GM23248 (cell line): ENCODE data around the gene CRYBA4. TPM values are rescaled to one million over a fixed set of nuclear protein-coding genes. Genes with fewer than 3 reads are reported as not detected.
"Not testable (repeated sequence)": the region's sequence is repeated elsewhere in the genome, so short reads cannot be mapped to it uniquely, and the experiment has no call there.

Source experiments
- DNase-seq: peaks from one replicate; pipeline ENCODE4 v3.0.0-alpha.2; 2015
- H2AFZ ChIP-seq: fragments of 200-600 bp; sonication (generic); 2 replicates; pipeline ENCODE4 v1.6.1; 2016; ENCODE audit warnings: antibody characterized with exemption
- H3F3A ChIP-seq: fragments of 200-600 bp; sonication (generic); 2 replicates; pipeline ENCODE4 v1.6.1; 2016; ENCODE audit warnings: mild to moderate bottlenecking, antibody characterized with exemption, mixed run types; ENCODE audit not compliant: insufficient read depth
- H3K27ac ChIP-seq: fragments of 200-600 bp; sonication (generic); 2 replicates; pipeline ENCODE4 v1.5.1; 2016; ENCODE audit warnings: mild to moderate bottlenecking
- H3K27me3 ChIP-seq: fragments of 200-600 bp; sonication (generic); replicated peaks from 2 replicates; pipeline ENCODE4 v1.6.1; 2016; ENCODE audit warnings: mild to moderate bottlenecking; ENCODE audit not compliant: insufficient read depth
- H3K36me3 ChIP-seq: fragments of 200-600 bp; sonication (generic); 2 replicates; pipeline ENCODE4 v1.6.1; 2016; ENCODE audit warnings: low read depth, mild to moderate bottlenecking
- H3K4me1 ChIP-seq: fragments of 200-600 bp; sonication (generic); 2 replicates; pipeline ENCODE4 v1.6.1; 2016; ENCODE audit warnings: mild to moderate bottlenecking; ENCODE audit not compliant: insufficient read depth
- H3K4me2 ChIP-seq: fragments of 200-600 bp; sonication (generic); one replicate; pipeline ENCODE4 v1.6.1; 2016; ENCODE audit warnings: mild to moderate bottlenecking; ENCODE audit not compliant: unreplicated experiment
- H3K4me3 ChIP-seq: fragments of 200-600 bp; sonication (generic); 2 replicates; pipeline ENCODE4 v1.5.1; 2016; ENCODE audit warnings: mild to moderate bottlenecking
- H3K79me2 ChIP-seq: fragments of 200-600 bp; sonication (generic); 2 replicates; pipeline ENCODE4 v1.6.1; 2016; ENCODE audit warnings: mild to moderate bottlenecking; ENCODE audit not compliant: insufficient read depth
- H3K9ac ChIP-seq: fragments of 200-600 bp; sonication (generic); 2 replicates; pipeline ENCODE4 v1.6.1; 2016; ENCODE audit warnings: mild to moderate bottlenecking
- H3K9me2 ChIP-seq: fragments of 200-600 bp; sonication (generic); 2 replicates; pipeline ENCODE4 v1.6.1; 2016; ENCODE audit warnings: mixed run types, mild to moderate bottlenecking, moderate library complexity; ENCODE audit not compliant: insufficient read depth
- H3K9me3 ChIP-seq: fragments of 200-600 bp; sonication (generic); one replicate; pipeline ENCODE4 v1.6.1; 2017; ENCODE audit warnings: low read depth
- H4K20me1 ChIP-seq: fragments of 200-600 bp; sonication (generic); 2 replicates; pipeline ENCODE4 v1.6.0; 2016; ENCODE audit not compliant: insufficient read depth
- EZH2 ChIP-seq: fragments of 200-600 bp; sonication (generic); IDR thresholded peaks from 2 replicates; pipeline ENCODE4 v1.6.1; 2018; ENCODE audit warnings: antibody characterized with exemption, mild to moderate bottlenecking; ENCODE audit not compliant: insufficient read depth, poor library complexity, severe bottlenecking
- EZH2phosphoT487 ChIP-seq: fragments of 200-600 bp; sonication (generic); IDR thresholded peaks from 2 replicates; pipeline ENCODE4 v1.6.1; 2018; ENCODE audit warnings: antibody characterized with exemption, moderate library complexity, mild to moderate bottlenecking, low read depth; ENCODE audit not compliant: insufficient read depth
- WGBS, 2 experiments: methylation state at CpG; one replicate each; pipeline ENCODE4 v1.1.6; 2015 to 2017; ENCODE audit warnings: low lambda C conversion rate in 2 of 2, low coverage in 1 of 2; ENCODE audit errors: missing lambda C conversion rate in 2 of 2; 5-methylcytosine and 5-hydroxymethylcytosine counted together
- in situ Hi-C: fragments of 300-500 bp; cut with MboI; formaldehyde crosslinking; loops from 2 replicates; pipeline ENCODE4 v1.15.0; 2020
- polyA plus RNA-seq: library from polyadenylated mRNA; unstranded; fragments of >200 nt; fragmentation: Nextera tagmentation; extraction: Ambion mirVana; gene quantifications from 2 replicates; pipeline ENCODE4 v1.2.1, GENCODE V29; 2016
- total RNA-seq: library from RNA; depleted of rRNA; stranded (reverse); fragments of >200 nt; shearing (Covaris generic); gene quantifications from 2 replicates; pipeline ENCODE4 v1.2.3, GENCODE V29; 2014

CRYBA4 gene
- total and polyA plus RNA-seq, 2 experiments from 2014 or later: not detected

DNA sequence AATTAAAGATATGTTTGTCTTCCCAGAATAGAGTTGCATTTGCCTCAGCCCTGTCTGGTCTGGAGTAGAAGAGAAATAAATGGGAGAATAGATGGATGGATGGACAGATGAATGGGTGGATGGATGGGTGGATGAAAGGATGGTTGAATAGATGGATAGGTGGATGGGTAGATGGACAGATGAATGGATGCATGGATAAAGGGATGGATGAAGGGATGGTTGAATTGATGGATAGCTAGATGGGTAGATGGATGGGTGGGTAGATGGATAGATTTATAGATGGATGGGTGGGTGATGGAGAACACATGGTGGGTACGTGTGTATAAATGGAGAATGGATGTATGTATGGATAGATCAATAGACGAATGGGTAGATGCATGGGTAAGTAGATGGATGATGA, 12.5 kb upstream of the CRYBA4 start:
- no peaks in the 10 kb centered on the region for H3K79me2 ChIP-seq
- H3K4me1 ChIP-seq: peaks cover 11% of the 10 kb centered on the region
- in situ Hi-C loops: no loop called here
- no peaks in the 10 kb centered on the region for H3K9me2 ChIP-seq
- DNase-seq: no peak
- H3K4me2 ChIP-seq: no peak overlapping the region
- H3K9me3 ChIP-seq: no peaks in the 10 kb centered on the region
- H3K27me3 ChIP-seq: 0 out of 2 replicates have a peak, but pooled peaks cover 2% of the 10 kb centered on the region
- no peak overlapping the region for H3K4me3 ChIP-seq
- H2AFZ ChIP-seq: no peak overlapping the region
- H4K20me1 ChIP-seq: no peaks in the 10 kb centered on the region
- H3F3A ChIP-seq: no peaks in the 10 kb centered on the region
- H3K9ac ChIP-seq: no peak overlapping the region
- H3K36me3 ChIP-seq: no peaks in the 10 kb centered on the region
- H3K27ac ChIP-seq: no peak overlapping the region
- TF ChIP-seq EZH2phosphoT487: no peak
- TF ChIP-seq EZH2: no peak
- 67 to 79% methylated on average over 2 of the region's 2 CpGs for WGBS, 2 experiments

DNA sequence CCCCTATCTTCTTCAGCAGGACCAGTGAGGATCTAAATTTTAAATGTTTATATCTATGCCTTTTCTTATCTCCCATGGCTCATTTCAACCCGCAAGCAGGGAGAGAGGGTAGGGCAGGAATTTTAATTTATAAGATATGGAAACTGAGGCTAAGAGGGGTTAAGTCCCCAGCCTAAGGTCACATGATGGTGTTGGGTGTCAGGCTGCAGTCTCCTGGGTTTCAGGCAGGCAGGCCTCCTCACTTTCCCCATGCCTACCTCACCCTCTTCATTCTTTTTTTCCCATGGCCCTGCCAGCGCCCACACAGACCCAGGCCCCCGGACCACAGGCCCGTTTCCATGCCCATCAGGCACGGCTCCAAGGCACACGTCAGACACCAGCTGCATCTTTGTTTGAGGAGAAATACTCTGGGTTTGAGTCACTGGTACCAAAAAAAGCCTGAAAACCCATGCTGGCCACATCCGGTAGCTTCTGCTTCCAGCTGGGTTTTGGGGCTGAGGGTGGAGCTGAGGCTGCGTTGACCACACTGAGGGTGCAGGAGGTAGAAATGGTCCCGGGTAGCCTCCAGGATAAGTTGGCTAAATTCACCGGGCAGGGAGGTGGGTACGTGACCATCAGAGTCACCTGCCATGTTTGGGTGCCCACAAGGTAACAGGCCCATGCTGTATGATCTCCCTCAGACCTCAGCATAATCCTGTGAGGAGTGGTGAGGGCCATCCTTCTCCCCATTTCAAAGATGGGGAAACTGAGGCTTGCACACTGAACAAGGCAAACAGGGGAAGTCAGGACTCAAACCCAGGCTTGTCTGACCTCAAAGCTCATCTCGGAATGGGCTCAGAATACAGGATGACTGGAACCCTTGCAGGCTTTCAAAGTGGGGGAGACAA, 11.4 kb upstream of the CRYBA4 start:
- DNase-seq: peak; percentile 93
- H2AFZ ChIP-seq: 0 out of 2 replicates have a peak overlapping the region, but pooled peaks have one; percentile 3
- 0 out of 2 replicates have a peak, but pooled peaks cover 7% of the 10 kb centered on the region for H3K27me3 ChIP-seq
- no peaks in the 10 kb centered on the region for H4K20me1 ChIP-seq
- H3K79me2 ChIP-seq: no peaks in the 10 kb centered on the region
- H3K4me1 ChIP-seq: peaks cover 11% of the 10 kb centered on the region
- TF ChIP-seq EZH2phosphoT487 (no peak), EZH2 (no peak)
- 35 to 37% methylated on average over 12 of the region's 12 CpGs for WGBS, 2 experiments
- H3K9ac ChIP-seq: no peak overlapping the region
- H3K9me2 ChIP-seq: no peaks in the 10 kb centered on the region
- no peaks in the 10 kb centered on the region for H3K36me3 ChIP-seq
- in situ Hi-C loops: no loop called here
- H3K4me3 ChIP-seq: no peak overlapping the region
- H3K9me3 ChIP-seq: no peaks in the 10 kb centered on the region
- H3F3A ChIP-seq: no peaks in the 10 kb centered on the region
- H3K27ac ChIP-seq: peak overlapping the region; percentile 23
- H3K4me2 ChIP-seq: peak overlapping the region; percentile 5

DNA sequence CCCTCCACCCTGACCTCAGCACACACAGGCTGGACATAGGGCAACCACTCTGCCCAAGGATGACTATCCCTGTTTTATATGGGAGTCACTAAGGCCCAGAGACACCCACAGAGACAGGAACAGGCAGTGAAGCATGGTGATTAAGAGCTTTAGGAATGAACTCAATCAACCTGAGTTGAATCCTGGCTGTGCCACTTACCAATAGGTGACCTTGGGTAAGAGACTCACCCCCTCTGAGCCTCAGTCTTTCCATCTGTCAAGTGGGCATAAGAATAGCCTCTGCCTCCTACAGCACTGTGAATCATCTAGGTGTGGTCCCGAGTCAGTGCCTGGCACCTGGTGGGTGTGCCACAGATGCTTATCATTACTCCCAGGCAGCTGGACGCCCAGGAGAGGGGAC, 10.8 kb upstream of the CRYBA4 start:
- Histone ChIP-seq H3F3A (no peaks in the 10 kb centered on the region), H3K4me3 (no peak overlapping the region), H3K4me1 (peaks cover 11% of the 10 kb centered on the region), H3K9ac (no peak overlapping the region), H3K4me2 (peak overlapping the region; percentile 5), H4K20me1 (no peaks in the 10 kb centered on the region), H3K9me2 (no peaks in the 10 kb centered on the region), H3K27me3 (0 out of 2 replicates have a peak, but pooled peaks cover 7% of the 10 kb centered on the region), H3K27ac (no peak overlapping the region), H2AFZ (0 out of 2 replicates have a peak overlapping the region, but pooled peaks have one; percentile 3), H3K36me3 (no peaks in the 10 kb centered on the region), H3K79me2 (no peaks in the 10 kb centered on the region), H3K9me3 (no peaks in the 10 kb centered on the region)
- TF ChIP-seq EZH2 (no peak), EZH2phosphoT487 (no peak)
- 37 to 42% methylated on average over 2 of the region's 2 CpGs for WGBS, 2 experiments
- in situ Hi-C loops: no loop called here
- peak; percentile 47 for DNase-seq

DNA sequence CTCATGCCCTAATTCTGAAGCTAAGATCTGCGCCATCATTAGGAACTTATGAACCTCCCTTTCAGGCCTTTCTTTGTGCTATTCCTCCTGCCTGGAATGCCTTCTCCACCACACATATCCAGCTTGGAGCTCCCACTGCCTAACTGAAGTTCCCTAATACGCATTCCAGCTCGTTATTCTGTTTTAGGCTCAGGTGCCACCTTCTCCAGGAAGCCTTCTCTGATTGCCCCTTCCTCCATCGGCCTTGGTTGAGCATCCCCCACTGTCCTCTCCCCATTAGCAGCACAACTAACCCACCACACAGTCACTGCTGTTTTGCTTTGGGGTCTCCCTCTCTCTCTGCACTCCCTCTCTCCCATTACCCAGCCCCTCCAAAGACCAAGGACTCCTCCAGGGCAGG, 9.1 kb upstream of the CRYBA4 start:
- no peaks in the 10 kb centered on the region for H3K9me3 ChIP-seq
- in situ Hi-C loops: no loop called here

DNA sequence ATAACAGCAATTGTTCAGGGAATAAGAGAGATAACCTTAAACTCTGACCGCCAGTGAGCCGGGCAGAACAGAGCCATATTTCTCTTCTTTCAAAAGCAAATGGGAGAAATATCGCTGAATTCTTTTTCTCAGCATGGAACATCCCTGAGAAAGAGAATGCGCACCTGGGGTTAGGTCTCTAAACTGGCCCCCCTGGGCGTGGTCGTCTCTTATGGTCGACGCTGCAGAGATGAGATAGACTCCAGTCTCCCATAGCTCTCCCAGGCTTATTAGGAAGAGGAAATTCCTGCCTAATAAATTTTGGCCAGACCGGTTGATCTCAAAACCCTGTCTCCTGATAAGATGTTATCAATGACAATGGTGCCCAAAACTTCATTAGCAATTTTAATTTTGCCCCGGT, 8.0 kb upstream of the CRYBA4 start:
- H3K4me3 ChIP-seq, H3K36me3 ChIP-seq, H4K20me1 ChIP-seq, H3K79me2 ChIP-seq, H3F3A ChIP-seq, H3K9me3 ChIP-seq, H3K27me3 ChIP-seq, H3K9me2 ChIP-seq, H3K27ac ChIP-seq, H3K9ac ChIP-seq, H3K4me2 ChIP-seq, DNase-seq, H2AFZ ChIP-seq, in situ Hi-C loops: not testable (repeated sequence)
- peaks cover 11% of the 10 kb centered on the region for H3K4me1 ChIP-seq
- 13 to 15% methylated on average over 10 of the region's 10 CpGs for WGBS, 2 experiments

More for the DNA sequence above, 9.1 kb upstream of the CRYBA4 start:
- DNase-seq: no peak
- no peaks in the 10 kb centered on the region for H3K9me2 ChIP-seq
- H3K79me2 ChIP-seq: no peaks in the 10 kb centered on the region
- no peaks in the 10 kb centered on the region for H4K20me1 ChIP-seq
- WGBS, 2 experiments: 81 to 83% methylated on average over 4 of the region's 4 CpGs
- TF ChIP-seq EZH2phosphoT487 (no peak), EZH2 (no peak)
- H3F3A ChIP-seq: no peaks in the 10 kb centered on the region
- H3K27me3 ChIP-seq: 0 out of 2 replicates have a peak, but pooled peaks cover 7% of the 10 kb centered on the region
- H3K36me3 ChIP-seq: no peaks in the 10 kb centered on the region
- no peak overlapping the region for H3K9ac ChIP-seq
- no peak overlapping the region for H3K4me2 ChIP-seq
- no peak overlapping the region for H2AFZ ChIP-seq
- peaks cover 11% of the 10 kb centered on the region for H3K4me1 ChIP-seq
- no peak overlapping the region for H3K27ac ChIP-seq
- no peak overlapping the region for H3K4me3 ChIP-seq
